Subcutaneous abdominal adipose tissue (tissue), 5 donors: Measurements from ENCODE around the gene ILF2.

Experiments used
- H3K27ac ChIP-seq: one replicate; pipeline ENCODE4 v1.7.0; 2013; ENCODE audit warnings: low read depth, mild to moderate bottlenecking, inconsistent platforms, low read length, moderate library complexity
- H3K27me3 ChIP-seq, 5 donors: one replicate each; pipeline ENCODE4 v1.7.0; 2013; ENCODE audit warnings: low read length in 5 of 5, inconsistent platforms in 1 of 5; ENCODE audit not compliant: control insufficient read depth in 5 of 5, insufficient read depth in 4 of 5
- H3K36me3 ChIP-seq, 5 donors: one replicate each; pipeline ENCODE4 v1.7.0; 2013; ENCODE audit warnings: low read length in 5 of 5; ENCODE audit not compliant: control insufficient read depth in 5 of 5, insufficient read depth in 5 of 5
- H3K4me1 ChIP-seq, 5 donors: one replicate each; pipeline ENCODE4 v1.7.0; 2013; ENCODE audit warnings: low read length in 5 of 5, mild to moderate bottlenecking in 3 of 5, moderate library complexity in 1 of 5; ENCODE audit not compliant: control insufficient read depth in 5 of 5, insufficient read depth in 5 of 5
- H3K4me3 ChIP-seq, 5 donors: one replicate each; pipeline ENCODE4 v1.7.0; 2013; ENCODE audit warnings: low read length in 5 of 5, low read depth in 1 of 5
- H3K9ac ChIP-seq, 5 donors: one replicate each; pipeline ENCODE4 v1.7.0; 2013; ENCODE audit warnings: low read length in 5 of 5, mild to moderate bottlenecking in 4 of 5, moderate library complexity in 3 of 5
- H3K9me3 ChIP-seq, 5 donors: one replicate each; pipeline ENCODE4 v1.7.0; 2013; ENCODE audit warnings: low read length in 5 of 5; ENCODE audit not compliant: control insufficient read depth in 5 of 5
- donor health status: healthy.
- donor health status: healthy.
- donor health status: healthy.
- donor health status: healthy.
- donor health status: healthy.

Gene ILF2

GRCh38 chr1:153612111-153612754 is 58.6 kb downstream of the ILF2 start:
- Histone ChIP-seq H3K9me3 (no peaks in the 10 kb centered on the region), H3K27ac (peak overlapping the region; percentile 92), H3K4me3 (peak overlapping the region; percentile 54 to 90 (median 75)), H3K27me3 (no peaks in the 10 kb centered on the region), H3K4me1 (peaks cover 13 to 75% (median 54%) of the 10 kb centered on the region in 5 donors), H3K9ac (peak overlapping the region; percentile 39 to 95 (median 77)), H3K36me3 (peaks cover 0 to 9% (median 7%) of the 10 kb centered on the region in 5 donors)
